Esophagus squamous epithelium (tissue), 4 donors: ENCODE results near the gene CPXM2.

Experiments
- POLR2A ChIP-seq, 4 donors: fragments of 450-650 bp; IDR thresholded peaks; one replicate each; pipeline ENCODE4 v1.6.1; 2017; ENCODE audit warnings: antibody characterized with exemption in 4 of 4, mild to moderate bottlenecking in 4 of 4, moderate library complexity in 3 of 4
- TF ChIP-seq, protein P1 (sequence below), 6 experiments: fragments of 450-650 bp in 4 of 6; fragments of 200-600 bp in 2 of 6; sonication (generic) in 2 of 6; IDR thresholded peaks; one replicate each; pipeline ENCODE4 v1.5.1; 2016 to 2019; ENCODE audit warnings: antibody characterized with exemption in 6 of 6, mild to moderate bottlenecking in 4 of 6, moderate library complexity in 4 of 6

DNA sequence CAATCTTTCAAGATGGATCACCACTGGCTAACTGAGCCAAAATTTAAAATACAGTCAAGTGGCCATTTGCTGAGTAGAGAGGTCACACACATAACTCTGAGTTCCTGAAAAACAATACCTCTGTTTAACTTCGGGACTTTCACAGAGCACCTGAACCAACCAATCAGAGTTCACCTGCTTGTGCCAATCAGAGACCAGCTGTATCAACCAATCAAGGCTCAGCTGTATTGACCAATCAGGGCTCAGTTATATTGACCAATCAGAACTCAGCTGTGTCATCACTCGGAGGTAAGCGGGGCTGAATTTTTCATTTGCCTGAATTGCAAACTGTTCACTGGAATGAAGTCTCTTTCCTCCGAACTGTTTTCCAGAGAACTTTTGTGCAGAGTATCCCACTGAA is 10.0 kb upstream of the CPXM2 start:
- TF ChIP-seq, protein P1, sequence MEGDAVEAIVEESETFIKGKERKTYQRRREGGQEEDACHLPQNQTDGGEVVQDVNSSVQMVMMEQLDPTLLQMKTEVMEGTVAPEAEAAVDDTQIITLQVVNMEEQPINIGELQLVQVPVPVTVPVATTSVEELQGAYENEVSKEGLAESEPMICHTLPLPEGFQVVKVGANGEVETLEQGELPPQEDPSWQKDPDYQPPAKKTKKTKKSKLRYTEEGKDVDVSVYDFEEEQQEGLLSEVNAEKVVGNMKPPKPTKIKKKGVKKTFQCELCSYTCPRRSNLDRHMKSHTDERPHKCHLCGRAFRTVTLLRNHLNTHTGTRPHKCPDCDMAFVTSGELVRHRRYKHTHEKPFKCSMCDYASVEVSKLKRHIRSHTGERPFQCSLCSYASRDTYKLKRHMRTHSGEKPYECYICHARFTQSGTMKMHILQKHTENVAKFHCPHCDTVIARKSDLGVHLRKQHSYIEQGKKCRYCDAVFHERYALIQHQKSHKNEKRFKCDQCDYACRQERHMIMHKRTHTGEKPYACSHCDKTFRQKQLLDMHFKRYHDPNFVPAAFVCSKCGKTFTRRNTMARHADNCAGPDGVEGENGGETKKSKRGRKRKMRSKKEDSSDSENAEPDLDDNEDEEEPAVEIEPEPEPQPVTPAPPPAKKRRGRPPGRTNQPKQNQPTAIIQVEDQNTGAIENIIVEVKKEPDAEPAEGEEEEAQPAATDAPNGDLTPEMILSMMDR (IDR thresholded peaks at IDR 0.05): no peak
- no peak for TF ChIP-seq POLR2A (IDR thresholded peaks at IDR 0.05)
